HuH-7.5 (cell line): ENCODE data around the gene ALKBH6.
"Not testable (repeated sequence)": the region's sequence is repeated elsewhere in the genome, so short reads cannot be mapped to it uniquely, and the experiment has no call there.

Source experiments
- DNase-seq: peaks from one replicate; pipeline ENCODE4 v3.0.0; 2011; ENCODE audit warnings: low spot score

ALKBH6 gene

GRCh38 chr19:36014012-36014924, at the start of gene ALKBH6:
Gene ALKBH6, minus strand, starts transcription at chr19:36014213. Its CDS starts 816 bp downstream, at chr19:36013397.
- peak; percentile 99 for DNase-seq

GRCh38 chr19:36061367-36061766, 47.4 kb upstream of the ALKBH6 start:
- no peak for DNase-seq

GRCh38 chr19:36060430-36060829, 46.4 kb upstream of the ALKBH6 start:
- DNase-seq: peak; percentile 73

GRCh38 chr19:36059180-36059910, 45.3 kb upstream of the ALKBH6 start:
- no peak for DNase-seq

GRCh38 chr19:36058481-36059179, 44.6 kb upstream of the ALKBH6 start:
- no peak for DNase-seq

GRCh38 chr19:36054733-36055686, 41.0 kb upstream of the ALKBH6 start, which contains the start of gene WDR62:
Gene WDR62, plus strand, starts transcription at chr19:36054897. Its CDS starts 75 bp downstream, at chr19:36054972.
- peak; percentile 97 for DNase-seq

- peak; percentile 97 for DNase-seq
Observed at GRCh38 chr19:36054119-36054732, 40.2 kb upstream of the ALKBH6 start, which contains the start of gene THAP8. Gene THAP8, minus strand, starts transcription at chr19:36054285. Its CDS starts 68 bp downstream, at chr19:36054217.

- DNase-seq: no peak
Observed at GRCh38 chr19:36051637-36052036, 37.6 kb upstream of the ALKBH6 start.

- no peak for DNase-seq
Observed at GRCh38 chr19:36051236-36051635, 37.2 kb upstream of the ALKBH6 start.

GRCh38 chr19:36049080-36049698, 35.2 kb upstream of the ALKBH6 start:
- no peak for DNase-seq

- no peak for DNase-seq
Observed at GRCh38 chr19:36047835-36048234, 33.8 kb upstream of the ALKBH6 start.

- DNase-seq: no peak
Observed at GRCh38 chr19:36046443-36047050, 32.5 kb upstream of the ALKBH6 start.

- no peak for DNase-seq
Observed at GRCh38 chr19:36043952-36044351, 29.9 kb upstream of the ALKBH6 start.

- peak; percentile 51 for DNase-seq
Observed at GRCh38 chr19:36041831-36042230, 27.8 kb upstream of the ALKBH6 start.

- DNase-seq: not testable (repeated sequence)
Observed at GRCh38 chr19:36041092-36041491, 27.1 kb upstream of the ALKBH6 start.

- no peak for DNase-seq
Observed at GRCh38 chr19:36040495-36040894, 26.5 kb upstream of the ALKBH6 start.

GRCh38 chr19:36032251-36033104, 18.5 kb upstream of the ALKBH6 start, which contains the start of gene CLIP3:
Gene CLIP3, minus strand, starts transcription at chr19:36032873. Its CDS starts 516 bp downstream, at chr19:36032357.
- DNase-seq: no peak

- DNase-seq: no peak
Observed at GRCh38 chr19:36031308-36031707, 17.3 kb upstream of the ALKBH6 start.
